ENCODE data around the gene DCBLD2. TPM values are rescaled to one million over a fixed set of nuclear protein-coding genes. Genes with fewer than 3 reads are reported as not detected.
"Not testable (repeated sequence)": the region's sequence is repeated elsewhere in the genome, so short reads cannot be mapped to it uniquely, and the experiment has no call there.

Gene DCBLD2
- total RNA-seq, 1 experiment from 2014 or later, result 33.6 TPM

- Histone ChIP-seq H3K4me3 (ENCODE audit: low read depth, low read length, poor library complexity, severe bottlenecking) (no peak overlapping the region), H3K36me3 (ENCODE audit: insufficient read depth, low read length, poor library complexity, severe bottlenecking) (no peaks in the 10 kb centered on the region)
- TF ChIP-seq CTCF (conservative IDR thresholded peaks at IDR 0.05; ENCODE audit: low read depth, low read length) (no peak), EZH2 (IDR thresholded peaks at IDR 0.05; ENCODE audit: borderline replicate concordance, low read depth, low read length, poor library complexity, severe bottlenecking) (no peak)
These were observed 32.1 kb downstream of the DCBLD2 start for GRCh38 chr3:98869391-98869790.

GRCh38 chr3:98857971-98858370, 43.5 kb downstream of the DCBLD2 start:
- H3K27me3 ChIP-seq (replicated peaks; ENCODE audit: insufficient read depth, low read depth, low read length, poor library complexity); H3K36me3 ChIP-seq (ENCODE audit: insufficient read depth, low read length, poor library complexity, severe bottlenecking); H3K9me3 ChIP-seq (ENCODE audit: low read depth, low read length, poor library complexity, severe bottlenecking); intact Hi-C loops (cut with micrococcal nuclease; ENCODE audit: unreplicated experiment); H3K4me3 ChIP-seq (ENCODE audit: low read depth, low read length, poor library complexity, severe bottlenecking); H3K4me1 ChIP-seq (ENCODE audit: insufficient read depth, low read length, poor library complexity, severe bottlenecking); H3K27ac ChIP-seq (ENCODE audit: low read depth, low read length, poor library complexity, severe bottlenecking); BruUV-seq (replicated peaks); POLR2A ChIA-PET (ENCODE audit: low non-redundant PET); DNase-seq (ENCODE audit: low spot score); CTCF ChIA-PET: not testable (repeated sequence)

More at GRCh38 chr3:98869391-98869790, 32.1 kb downstream of the DCBLD2 start:
- peaks cover 6% of the 10 kb centered on the region for H3K9me3 ChIP-seq (ENCODE audit: low read depth, low read length, poor library complexity, severe bottlenecking)
- no peaks in the 10 kb centered on the region for H3K27me3 ChIP-seq (replicated peaks; ENCODE audit: insufficient read depth, low read depth, low read length, poor library complexity)
- DNase-seq (ENCODE audit: low spot score), result no peak
- ChIA-PET POLR2A (ENCODE audit: low non-redundant PET) (no interaction called here), CTCF (no interaction called here)
- H3K4me1 ChIP-seq (ENCODE audit: insufficient read depth, low read length, poor library complexity, severe bottlenecking), result no peaks in the 10 kb centered on the region
- no TSS peak for BruUV-seq (replicated peaks)
- H3K27ac ChIP-seq (ENCODE audit: low read depth, low read length, poor library complexity, severe bottlenecking), result no peak overlapping the region
- intact Hi-C loops (cut with micrococcal nuclease; ENCODE audit: unreplicated experiment), result no loop called here

- not testable (repeated sequence) for BruUV-seq (replicated peaks)
These were observed 44.2 kb downstream of the DCBLD2 start for GRCh38 chr3:98857258-98857657.

GRCh38 chr3:98856724-98857123, 44.8 kb downstream of the DCBLD2 start:
- Histone ChIP-seq H3K27ac (ENCODE audit: low read depth, low read length, poor library complexity, severe bottlenecking) (no peak overlapping the region), H3K36me3 (ENCODE audit: insufficient read depth, low read length, poor library complexity, severe bottlenecking) (no peaks in the 10 kb centered on the region), H3K4me1 (ENCODE audit: insufficient read depth, low read length, poor library complexity, severe bottlenecking) (peaks cover 9% of the 10 kb centered on the region), H3K4me3 (ENCODE audit: low read depth, low read length, poor library complexity, severe bottlenecking) (no peak overlapping the region), H3K27me3 (replicated peaks; ENCODE audit: insufficient read depth, low read depth, low read length, poor library complexity) (no peaks in the 10 kb centered on the region), H3K9me3 (ENCODE audit: low read depth, low read length, poor library complexity, severe bottlenecking) (no peaks in the 10 kb centered on the region)
- CTCF ChIA-PET, result no interaction called here
- POLR2A ChIA-PET (ENCODE audit: low non-redundant PET), result no interaction called here
- BruUV-seq (replicated peaks), result no TSS peak
- DNase-seq (ENCODE audit: low spot score), result no peak
- intact Hi-C loops (cut with micrococcal nuclease; ENCODE audit: unreplicated experiment), result no loop called here
- no peak for TF ChIP-seq EZH2 (IDR thresholded peaks at IDR 0.05; ENCODE audit: borderline replicate concordance, low read depth, low read length, poor library complexity, severe bottlenecking)

More at GRCh38 chr3:98857258-98857657, 44.2 kb downstream of the DCBLD2 start:
- H3K9me3 ChIP-seq (ENCODE audit: low read depth, low read length, poor library complexity, severe bottlenecking); H3K36me3 ChIP-seq (ENCODE audit: insufficient read depth, low read length, poor library complexity, severe bottlenecking); H3K27me3 ChIP-seq (replicated peaks; ENCODE audit: insufficient read depth, low read depth, low read length, poor library complexity); H3K4me3 ChIP-seq (ENCODE audit: low read depth, low read length, poor library complexity, severe bottlenecking); H3K4me1 ChIP-seq (ENCODE audit: insufficient read depth, low read length, poor library complexity, severe bottlenecking); H3K27ac ChIP-seq (ENCODE audit: low read depth, low read length, poor library complexity, severe bottlenecking); DNase-seq (ENCODE audit: low spot score); POLR2A ChIA-PET (ENCODE audit: low non-redundant PET); CTCF ChIA-PET; intact Hi-C loops (cut with micrococcal nuclease; ENCODE audit: unreplicated experiment): not testable (repeated sequence)
